Stromal cell of bone marrow (primary cell): ENCODE data around the gene APOC3.

Experiments used
- DNase-seq: peaks from one replicate; pipeline ENCODE4 v3.0.0-alpha.2; 2012; ENCODE audit warnings: low read depth

The APOC3 gene

GRCh38 chr11:116851626-116852025 lies 21.9 kb downstream of the APOC3 start:
- no peak for DNase-seq

GRCh38 chr11:116852261-116853031 lies 22.7 kb downstream of the APOC3 start:
- peak; percentile 52 for DNase-seq

GRCh38 chr11:116853461-116854073 lies 23.9 kb downstream of the APOC3 start:
- DNase-seq = peak; percentile 95

DNA sequence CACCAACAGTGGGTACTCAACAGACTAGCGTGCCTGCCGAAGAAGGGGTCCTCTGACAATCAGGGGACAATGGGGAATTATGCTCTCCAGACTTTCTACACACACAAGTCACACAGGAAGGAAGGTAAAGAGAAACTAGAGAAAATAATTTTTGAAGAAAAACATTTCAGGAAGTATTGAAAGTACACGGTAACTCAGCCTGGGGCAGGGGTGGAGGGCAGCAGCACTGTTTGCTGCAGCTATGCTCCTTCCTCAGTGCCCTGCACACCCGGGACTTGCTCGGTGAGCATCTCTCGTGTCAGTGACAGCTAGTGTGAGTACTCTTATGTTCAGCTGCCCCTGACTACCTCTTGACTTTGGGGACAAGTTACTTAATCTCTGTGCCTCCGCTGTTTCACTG lies 25.7 kb downstream of the APOC3 start:
- no peak for DNase-seq

DNA sequence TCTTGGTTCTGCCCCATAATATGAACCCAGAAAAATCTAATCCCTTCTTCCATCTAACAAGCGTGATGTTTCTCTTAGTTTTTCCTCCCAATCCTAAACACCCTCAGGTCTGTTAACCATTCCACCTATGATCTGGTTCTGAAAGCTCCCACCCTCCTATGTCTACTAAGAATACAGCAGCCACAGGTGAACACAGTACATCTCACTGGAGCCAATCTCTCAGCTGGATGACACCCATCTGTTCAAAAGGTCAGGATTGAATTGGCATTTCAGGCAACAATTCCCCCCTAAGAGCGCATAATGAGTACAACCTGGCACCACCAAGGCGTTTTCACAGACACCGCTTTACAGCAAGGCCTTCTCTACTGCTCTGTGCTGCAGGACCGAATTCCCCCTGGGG lies 26.7 kb downstream of the APOC3 start:
- DNase-seq = no peak

DNA sequence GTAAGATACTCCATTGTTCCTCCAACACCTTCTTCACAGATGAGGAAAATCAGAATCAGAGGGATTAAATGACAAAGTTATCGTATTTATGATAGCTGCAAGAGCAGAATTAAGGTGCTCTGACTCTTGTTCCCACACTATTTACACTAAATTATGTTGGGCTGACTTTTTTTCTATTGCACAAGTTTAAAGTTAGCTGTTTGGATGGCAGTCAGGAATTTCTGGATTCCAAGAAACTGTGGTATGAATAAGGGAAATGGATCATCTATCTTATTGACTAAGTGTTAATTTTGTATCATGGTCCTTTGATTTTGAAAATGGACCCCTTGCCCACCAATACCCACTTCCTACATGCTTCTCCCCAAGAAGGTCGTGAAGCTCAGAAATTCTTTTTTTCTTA lies 27.6 kb downstream of the APOC3 start:
- DNase-seq = no peak

- DNase-seq = no peak
Observed at GRCh38 chr11:116857936-116858335, 28.2 kb downstream of the APOC3 start.

DNA sequence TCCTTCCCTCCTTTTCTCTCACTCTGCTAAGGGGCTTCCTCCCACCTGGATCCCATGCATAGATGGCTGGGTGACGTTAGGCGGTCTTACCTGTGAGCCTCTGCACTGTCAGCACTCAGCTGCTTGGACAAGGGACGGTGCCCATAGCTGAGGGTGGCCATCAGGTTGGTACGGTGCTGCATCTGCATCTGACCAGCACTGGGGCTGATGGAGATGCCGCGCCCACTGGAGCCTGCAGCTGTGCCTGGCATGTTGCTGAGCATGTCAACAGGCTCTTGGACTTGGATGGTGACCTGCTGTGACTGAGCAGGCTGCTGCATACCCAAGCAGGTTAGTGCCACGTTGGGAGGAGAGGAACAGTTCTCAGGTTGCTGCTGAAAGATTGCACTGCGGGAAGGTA lies 29.5 kb downstream of the APOC3 start:
- DNase-seq = no peak

- DNase-seq = no peak
Observed at GRCh38 chr11:116860303-116860702, 30.6 kb downstream of the APOC3 start.

- no peak for DNase-seq
Observed at GRCh38 chr11:116861539-116861938, 31.8 kb downstream of the APOC3 start.

DNA sequence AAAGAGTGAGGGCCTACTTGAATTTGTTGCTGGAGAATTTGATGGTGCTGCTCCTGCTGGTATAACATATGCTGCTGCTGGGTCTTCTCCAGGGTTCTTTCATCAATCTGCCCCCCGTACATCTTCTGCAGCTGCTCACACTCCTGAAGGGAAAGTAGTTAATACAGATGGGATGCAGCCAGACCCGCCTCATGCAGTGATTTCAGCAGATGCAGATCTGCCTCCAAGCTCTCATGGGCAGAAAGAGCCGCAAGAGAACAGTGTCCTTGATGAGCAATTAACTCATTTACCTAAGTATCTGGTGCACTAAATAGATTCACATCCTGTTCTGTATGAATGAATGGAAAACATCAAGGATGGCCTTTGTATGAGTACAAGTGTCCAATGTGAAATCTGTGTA lies 32.5 kb downstream of the APOC3 start:
- DNase-seq = no peak

DNA sequence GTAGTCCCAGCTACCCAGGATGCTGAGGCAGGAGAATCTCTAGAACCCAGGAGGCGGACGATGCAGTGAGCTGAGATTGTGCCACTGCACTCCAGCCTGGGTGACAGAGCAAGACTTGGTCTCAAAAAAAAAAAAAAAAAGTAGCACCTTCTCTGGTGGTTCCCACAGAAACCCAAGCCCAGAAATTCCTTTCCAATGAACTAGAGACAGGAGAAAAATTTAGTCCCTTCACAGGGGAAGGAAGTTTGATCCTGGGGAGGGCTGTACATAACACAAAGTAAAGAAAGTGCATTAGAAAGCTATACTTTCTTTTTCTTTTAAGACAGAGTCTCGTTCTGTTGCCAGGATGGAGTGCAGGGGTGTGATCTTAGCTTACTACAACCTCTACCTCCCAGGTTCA lies 33.2 kb downstream of the APOC3 start:
- DNase-seq = no peak

- no peak for DNase-seq
Observed at GRCh38 chr11:116864531-116864930, 34.8 kb downstream of the APOC3 start.

- peak; percentile 77 for DNase-seq
Observed at GRCh38 chr11:116865696-116866095, 36.0 kb downstream of the APOC3 start.

DNA sequence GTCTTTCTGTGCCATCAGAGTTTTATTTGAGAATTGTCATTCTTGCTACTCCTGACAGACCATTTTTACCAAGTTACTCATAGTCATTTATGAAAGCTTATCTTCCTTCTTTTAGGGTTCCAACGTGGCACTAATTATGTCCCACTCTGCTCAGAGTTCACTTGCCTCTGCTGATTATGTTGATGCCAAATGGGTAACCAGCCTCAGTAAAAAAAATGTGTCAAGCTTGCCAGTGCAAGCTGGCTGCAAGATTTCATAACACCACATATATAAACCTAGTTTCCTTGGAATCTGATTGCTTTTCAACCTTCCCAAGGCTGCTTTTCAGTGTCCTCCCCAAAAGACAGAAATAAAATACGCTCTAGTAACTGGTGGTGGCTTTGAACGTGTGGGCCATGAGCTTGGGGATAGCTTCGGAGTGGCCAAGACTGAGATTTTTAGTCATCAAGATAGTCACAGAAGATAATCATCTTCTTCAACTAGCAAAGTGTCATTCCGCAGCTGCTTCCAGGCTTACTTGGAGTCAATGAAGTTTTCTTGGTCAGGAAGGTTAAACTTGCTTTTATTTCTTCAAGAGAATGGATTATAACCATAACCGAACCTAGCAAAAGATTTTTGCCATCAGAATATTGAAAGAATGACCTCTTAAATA lies 37.2 kb downstream of the APOC3 start:
- no peak for DNase-seq

DNA sequence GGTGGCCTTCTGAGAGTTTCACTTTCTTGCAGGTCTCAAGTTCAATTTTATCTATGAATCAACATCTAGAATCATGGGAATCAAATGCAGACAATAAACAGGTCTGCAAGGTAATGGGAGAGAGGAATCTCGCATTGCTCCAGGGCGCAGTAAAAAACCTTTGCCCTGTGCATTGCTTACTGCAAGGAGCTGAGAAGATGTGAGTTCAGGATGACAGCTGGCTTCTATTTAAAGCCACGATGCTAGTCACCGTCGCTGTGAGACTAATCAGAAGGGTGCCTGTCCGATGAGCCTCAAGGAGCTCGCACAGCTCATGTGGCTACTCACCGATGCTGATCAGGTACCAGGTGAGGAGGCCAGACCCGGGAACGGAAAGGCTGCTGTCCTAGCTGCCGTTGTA lies 37.9 kb downstream of the APOC3 start:
- DNase-seq = no peak

DNA sequence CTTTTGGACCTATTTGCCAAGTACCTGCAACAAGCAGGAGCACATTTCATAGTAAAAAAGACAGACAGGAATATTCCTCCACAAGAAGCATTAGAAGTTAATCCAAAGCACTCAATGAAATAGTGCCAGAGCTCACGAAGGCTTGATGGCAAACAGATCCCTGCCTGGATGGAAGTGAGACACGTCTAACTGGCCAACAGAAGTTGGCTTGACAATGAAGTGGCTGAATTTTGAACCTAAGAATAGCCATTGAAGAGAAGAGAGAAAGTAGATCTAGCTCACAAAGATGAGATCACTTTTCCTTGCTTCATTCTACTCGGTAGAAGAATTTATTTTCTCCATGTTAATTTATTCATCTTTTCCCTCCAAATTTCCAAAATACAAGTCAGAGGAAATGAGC lies 38.4 kb downstream of the APOC3 start:
- DNase-seq = no peak

DNA sequence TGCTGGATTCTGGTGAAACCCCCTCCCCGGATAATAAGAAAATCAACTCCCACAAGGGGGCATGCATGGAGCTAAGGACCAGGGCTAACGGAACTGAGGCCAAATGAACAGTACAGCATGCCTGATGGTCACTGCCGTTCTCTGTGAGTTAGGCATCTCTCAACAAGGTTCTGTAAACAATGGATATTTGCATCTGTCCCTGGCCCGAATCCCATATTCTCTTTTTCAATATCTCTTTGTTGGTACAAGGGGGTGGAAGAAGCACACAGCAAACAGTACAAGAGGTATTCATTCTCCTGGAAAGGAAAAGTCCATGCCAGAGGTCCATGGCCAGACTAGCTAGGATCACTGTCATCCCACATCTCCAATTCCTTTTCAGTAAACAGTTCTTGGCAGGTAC lies 39.9 kb downstream of the APOC3 start:
- DNase-seq = no peak

GRCh38 chr11:116870054-116870453 lies 40.3 kb downstream of the APOC3 start:
- DNase-seq = no peak

DNA sequence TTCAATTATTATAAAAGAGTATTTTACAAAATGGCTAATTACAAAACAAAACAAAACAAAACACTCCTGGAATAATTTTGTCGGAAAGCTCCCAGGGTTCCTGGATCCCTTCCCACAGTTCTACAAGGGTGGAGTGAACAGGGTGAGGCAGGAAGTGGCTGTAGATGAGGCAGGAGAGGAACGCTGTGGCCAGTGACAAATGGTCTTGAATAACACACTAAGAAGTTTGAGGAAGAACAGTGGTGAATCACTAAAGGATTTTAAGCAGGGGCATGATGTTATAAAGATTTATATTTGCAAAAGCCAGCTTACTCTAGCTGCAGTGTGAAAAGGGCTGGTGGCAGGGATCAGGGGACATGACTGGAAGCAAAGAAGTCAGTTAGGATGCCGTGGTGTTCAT lies 41.5 kb downstream of the APOC3 start:
- peak; percentile 90 for DNase-seq

GRCh38 chr11:116873381-116873780 lies 43.7 kb downstream of the APOC3 start:
- DNase-seq = no peak

- no peak for DNase-seq
Observed at GRCh38 chr11:116874251-116874650, 44.5 kb downstream of the APOC3 start.

DNA sequence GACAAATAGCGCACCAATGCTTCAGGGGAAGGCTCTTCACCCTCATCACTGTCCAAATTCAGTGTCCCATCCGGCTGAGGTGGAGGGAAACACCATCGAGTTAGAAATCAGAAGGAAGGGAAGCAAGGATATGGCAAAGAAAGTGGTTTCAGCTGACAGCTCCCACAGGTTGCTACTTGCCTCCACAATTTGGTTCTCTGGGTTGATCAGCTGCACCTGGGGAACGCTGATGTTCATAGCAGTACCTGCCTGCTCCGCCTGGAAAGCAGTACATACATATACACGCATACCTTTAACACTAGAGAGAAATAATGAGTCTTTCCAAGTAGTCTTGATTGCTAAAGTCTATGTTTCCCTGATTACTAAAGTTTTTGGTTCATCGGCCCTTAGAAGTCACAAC lies 45.5 kb downstream of the APOC3 start:
- DNase-seq = no peak
